OCI-LY7 (cell line): ENCODE data around the gene MTHFD1L.

ENCODE experiments used
- EZH2phosphoT487 ChIP-seq: fragments of 200-600 bp; sonication (generic); IDR thresholded peaks from 2 replicates; pipeline ENCODE4 v1.6.1; 2018; ENCODE audit warnings: low read depth, borderline replicate concordance, mild to moderate bottlenecking, mixed run types, antibody characterized with exemption, low read length, moderate library complexity, mixed read lengths
- TF ChIP-seq, protein P1 (sequence below): fragments of 200-600 bp; sonication (generic); conservative IDR thresholded peaks from 2 replicates; pipeline ENCODE4 v1.5.1; 2014; ENCODE audit warnings: mild to moderate bottlenecking, antibody characterized with exemption, low read length, moderate library complexity, mixed read lengths

DNA sequence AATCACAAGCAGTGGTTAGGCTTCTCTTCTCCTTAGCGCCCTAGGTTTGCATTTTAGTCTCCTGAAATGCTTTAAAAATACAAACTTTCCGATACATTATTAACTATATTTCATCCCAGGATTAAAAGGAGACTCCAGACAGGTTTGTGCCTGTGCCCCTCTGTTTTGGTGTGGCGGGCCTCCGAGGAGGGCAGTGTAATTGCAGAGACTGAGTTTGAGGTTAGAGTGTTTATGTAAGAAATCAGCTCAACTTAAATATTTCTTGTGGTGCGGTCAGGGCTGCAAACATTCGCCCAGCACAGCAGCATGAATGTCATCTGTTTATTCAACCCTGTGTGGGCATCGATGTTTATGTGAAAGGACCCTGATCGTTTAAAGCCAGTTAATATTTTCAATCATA lies 243.9 kb downstream of the MTHFD1L start:
- TF ChIP-seq, protein P1, sequence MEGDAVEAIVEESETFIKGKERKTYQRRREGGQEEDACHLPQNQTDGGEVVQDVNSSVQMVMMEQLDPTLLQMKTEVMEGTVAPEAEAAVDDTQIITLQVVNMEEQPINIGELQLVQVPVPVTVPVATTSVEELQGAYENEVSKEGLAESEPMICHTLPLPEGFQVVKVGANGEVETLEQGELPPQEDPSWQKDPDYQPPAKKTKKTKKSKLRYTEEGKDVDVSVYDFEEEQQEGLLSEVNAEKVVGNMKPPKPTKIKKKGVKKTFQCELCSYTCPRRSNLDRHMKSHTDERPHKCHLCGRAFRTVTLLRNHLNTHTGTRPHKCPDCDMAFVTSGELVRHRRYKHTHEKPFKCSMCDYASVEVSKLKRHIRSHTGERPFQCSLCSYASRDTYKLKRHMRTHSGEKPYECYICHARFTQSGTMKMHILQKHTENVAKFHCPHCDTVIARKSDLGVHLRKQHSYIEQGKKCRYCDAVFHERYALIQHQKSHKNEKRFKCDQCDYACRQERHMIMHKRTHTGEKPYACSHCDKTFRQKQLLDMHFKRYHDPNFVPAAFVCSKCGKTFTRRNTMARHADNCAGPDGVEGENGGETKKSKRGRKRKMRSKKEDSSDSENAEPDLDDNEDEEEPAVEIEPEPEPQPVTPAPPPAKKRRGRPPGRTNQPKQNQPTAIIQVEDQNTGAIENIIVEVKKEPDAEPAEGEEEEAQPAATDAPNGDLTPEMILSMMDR: no peak
- no peak for TF ChIP-seq EZH2phosphoT487
